Esophagus (tissue), 2 donors: Measurements from ENCODE around the gene ATG16L2. TPM values are rescaled to one million over a fixed set of nuclear protein-coding genes. Genes with fewer than 3 reads are reported as not detected.

Experiments
- H3K27ac ChIP-seq, 2 donors: one replicate each; pipeline ENCODE4 v1.5.1; 2013; ENCODE audit warnings: low read depth in 2 of 2, mild to moderate bottlenecking in 2 of 2, inconsistent platforms in 1 of 2, low read length in 1 of 2, moderate library complexity in 1 of 2
- H3K27me3 ChIP-seq, 2 donors: one replicate each; pipeline ENCODE4 v1.6.1; 2013; ENCODE audit warnings: low read length in 2 of 2, control low read depth in 1 of 2, mild to moderate bottlenecking in 1 of 2; ENCODE audit not compliant: insufficient read depth in 2 of 2, control insufficient read depth in 1 of 2
- H3K36me3 ChIP-seq, 2 donors: one replicate each; pipeline ENCODE4 v1.6.1; 2013; ENCODE audit warnings: low read length in 1 of 2; ENCODE audit not compliant: control insufficient read depth in 2 of 2, insufficient read depth in 2 of 2
- H3K4me1 ChIP-seq, 2 donors: one replicate each; pipeline ENCODE4 v1.6.1; 2013; ENCODE audit warnings: low read length in 1 of 2; ENCODE audit not compliant: control insufficient read depth in 2 of 2, insufficient read depth in 2 of 2
- H3K4me3 ChIP-seq, 2 donors: one replicate each; pipeline ENCODE4 v1.5.1; 2013; ENCODE audit warnings: low read length in 2 of 2, mild to moderate bottlenecking in 2 of 2, low read depth in 1 of 2, moderate library complexity in 1 of 2
- H3K9me3 ChIP-seq, 2 donors: one replicate each; pipeline ENCODE4 v1.6.1; 2013; ENCODE audit warnings: mild to moderate bottlenecking in 2 of 2, low read depth in 1 of 2, low read length in 1 of 2, moderate library complexity in 1 of 2; ENCODE audit not compliant: control insufficient read depth in 2 of 2, insufficient read depth in 1 of 2
- WGBS, 2 donors: extraction: QIAGEN DNeasy Blood & Tissue Kit; methylation state at CpG; one replicate each; pipeline ENCODE4 v1.1.7; 2013; 5-methylcytosine and 5-hydroxymethylcytosine counted together
- polyA plus RNA-seq, 2 donors: library from polyadenylated mRNA; stranded (reverse); fragments of 200-250 nt; gene quantifications; one replicate each; pipeline ENCODE4 v1.2.3, GENCODE V29; 2013
- donor health status: healthy with polysubstance abuse.
- donor health status: Bipolar disorder and iron deficiency.

The ATG16L2 gene, protein sequence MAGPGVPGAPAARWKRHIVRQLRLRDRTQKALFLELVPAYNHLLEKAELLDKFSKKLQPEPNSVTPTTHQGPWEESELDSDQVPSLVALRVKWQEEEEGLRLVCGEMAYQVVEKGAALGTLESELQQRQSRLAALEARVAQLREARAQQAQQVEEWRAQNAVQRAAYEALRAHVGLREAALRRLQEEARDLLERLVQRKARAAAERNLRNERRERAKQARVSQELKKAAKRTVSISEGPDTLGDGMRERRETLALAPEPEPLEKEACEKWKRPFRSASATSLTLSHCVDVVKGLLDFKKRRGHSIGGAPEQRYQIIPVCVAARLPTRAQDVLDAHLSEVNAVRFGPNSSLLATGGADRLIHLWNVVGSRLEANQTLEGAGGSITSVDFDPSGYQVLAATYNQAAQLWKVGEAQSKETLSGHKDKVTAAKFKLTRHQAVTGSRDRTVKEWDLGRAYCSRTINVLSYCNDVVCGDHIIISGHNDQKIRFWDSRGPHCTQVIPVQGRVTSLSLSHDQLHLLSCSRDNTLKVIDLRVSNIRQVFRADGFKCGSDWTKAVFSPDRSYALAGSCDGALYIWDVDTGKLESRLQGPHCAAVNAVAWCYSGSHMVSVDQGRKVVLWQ
- polyA plus RNA-seq = 10 to 100 TPM; 27.4 to 85.3 TPM

DNA sequence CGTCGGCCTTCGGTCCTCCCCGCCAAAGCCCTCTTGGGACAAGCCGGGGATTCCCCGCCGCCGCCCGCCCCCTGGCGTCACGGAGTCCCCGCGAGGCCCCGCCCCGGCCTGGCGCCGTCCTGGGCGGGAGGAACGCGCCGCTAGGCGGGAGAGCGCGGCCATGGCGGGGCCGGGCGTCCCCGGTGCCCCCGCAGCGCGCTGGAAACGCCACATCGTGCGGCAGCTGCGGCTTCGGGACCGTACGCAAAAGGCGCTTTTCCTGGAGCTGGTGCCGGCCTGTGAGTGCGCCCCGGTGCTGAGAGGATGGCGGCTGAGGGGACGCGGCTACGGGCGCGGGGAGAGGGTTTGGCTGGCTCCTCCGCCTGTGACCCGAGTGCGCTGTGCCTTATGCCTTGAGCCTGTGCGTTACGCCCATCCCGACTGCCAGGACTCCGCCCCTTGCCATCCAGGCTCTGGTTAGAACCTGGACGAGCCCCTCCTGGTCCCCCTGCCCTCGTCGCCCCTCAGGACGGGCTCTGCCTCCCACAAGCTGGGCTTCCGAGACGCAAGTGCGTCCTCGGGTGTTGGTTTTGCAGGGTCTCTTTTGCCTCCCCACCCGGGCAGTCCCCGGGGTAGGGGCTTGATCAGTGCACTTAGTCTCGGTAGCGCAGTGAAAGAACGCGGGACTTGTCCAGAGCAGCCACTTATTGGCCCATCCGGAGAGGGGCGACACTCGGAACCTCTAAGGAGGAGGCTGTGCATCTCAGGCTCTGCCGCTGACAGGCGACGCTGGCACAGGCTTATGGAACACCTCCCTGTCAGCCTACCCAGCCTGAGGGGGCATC is at the start of gene ATG16L2:
Gene ATG16L2, plus strand, starts transcription at position 126 of the 824 bp plus-strand sequence. Its CDS starts 35 bp downstream, at position 161.
- WGBS, 2 donors = 0 to 1% methylated on average over 74 to 75 of the region's 75 CpGs
- peaks cover 5 to 20% of the 10 kb centered on the region in 2 donors for H3K4me1 ChIP-seq
- H3K36me3 ChIP-seq = peaks cover 2 to 10% of the 10 kb centered on the region in 2 donors

DNA sequence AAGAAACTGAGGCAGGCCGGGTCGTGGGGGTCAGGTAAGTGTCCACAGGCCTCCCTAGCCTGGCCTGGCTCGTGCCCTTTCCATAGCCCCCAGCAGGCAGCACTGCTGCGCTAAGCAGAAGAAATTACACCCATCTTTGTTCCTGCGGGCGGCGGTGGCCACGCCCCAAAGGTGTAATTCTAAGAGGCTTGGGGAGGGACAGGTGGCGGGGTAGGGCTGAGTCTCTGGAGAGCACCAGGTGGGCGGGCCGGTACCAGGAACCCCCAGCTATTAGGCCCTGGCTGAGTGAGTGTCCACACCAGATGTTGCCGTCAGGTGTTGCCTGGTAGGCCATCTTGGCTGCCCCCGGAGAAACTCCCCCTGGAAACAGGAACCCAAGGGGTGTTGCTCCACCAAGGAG is 49.7 kb upstream of the ATG16L2 start:
- no peaks in the 10 kb centered on the region for H3K9me3 ChIP-seq
- peaks cover 0 to 2% of the 10 kb centered on the region in 2 donors for H3K36me3 ChIP-seq
- no peak overlapping the region for H3K4me3 ChIP-seq
- peaks cover 0 to 3% of the 10 kb centered on the region in 2 donors for H3K4me1 ChIP-seq
- 71 to 83% methylated on average over 13 of the region's 13 CpGs for WGBS, 2 donors
- no peak overlapping the region for H3K27ac ChIP-seq
- H3K27me3 ChIP-seq = no peaks in the 10 kb centered on the region

More for the DNA sequence above, at the start of gene ATG16L2:
- peak within 1 kb of the TSS; percentile 92 to 95 for H3K27ac ChIP-seq
- no peaks in the 10 kb centered on the region for H3K9me3 ChIP-seq
- peak within 1 kb of the TSS; percentile 79 to 96 for H3K4me3 ChIP-seq
- no peaks in the 10 kb centered on the region for H3K27me3 ChIP-seq

DNA sequence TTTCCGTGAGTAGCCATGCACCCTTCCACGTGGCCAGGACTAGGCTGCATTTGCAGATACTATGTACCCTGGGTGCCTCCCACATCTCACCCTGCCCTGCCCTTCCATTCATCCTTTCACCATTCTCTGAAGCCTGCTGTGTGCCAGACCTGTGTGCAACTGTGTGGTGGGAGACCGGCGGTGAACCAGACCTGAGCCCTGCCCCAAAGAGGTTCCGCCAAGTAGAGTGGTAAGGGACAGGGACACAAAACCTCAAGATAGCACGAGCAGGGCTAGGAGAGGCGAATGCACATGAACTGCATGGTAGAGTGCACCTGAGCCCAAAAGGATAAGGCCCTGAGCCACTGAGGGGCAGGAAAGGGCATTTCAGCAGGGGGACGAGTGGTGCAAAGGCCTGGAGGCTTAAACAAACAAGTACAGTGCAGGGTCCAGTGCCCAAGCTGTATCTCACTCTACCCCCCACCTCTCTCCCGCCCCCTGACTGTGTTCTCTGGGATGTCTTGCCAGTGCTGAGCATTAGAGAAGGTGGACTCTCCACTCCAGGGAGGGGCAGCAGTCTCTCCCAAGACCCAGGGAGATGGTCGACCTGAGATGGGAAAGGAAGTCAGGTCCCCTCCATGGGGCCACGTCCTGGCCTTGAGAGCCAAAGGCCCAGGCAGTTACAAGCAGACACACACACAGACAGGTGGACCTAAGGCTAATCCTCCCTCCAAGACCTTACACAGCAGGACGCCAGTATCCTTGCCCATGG is 47.9 kb upstream of the ATG16L2 start:
- no peaks in the 10 kb centered on the region for H3K27me3 ChIP-seq
- H3K4me3 ChIP-seq = no peak overlapping the region
- no peaks in the 10 kb centered on the region for H3K9me3 ChIP-seq
- H3K4me1 ChIP-seq = peaks cover 0 to 3% of the 10 kb centered on the region in 2 donors
- H3K36me3 ChIP-seq = peaks cover 0 to 2% of the 10 kb centered on the region in 2 donors
- WGBS, 2 donors = 72 to 80% methylated on average over 12 of the region's 12 CpGs
- no peak overlapping the region for H3K27ac ChIP-seq

DNA sequence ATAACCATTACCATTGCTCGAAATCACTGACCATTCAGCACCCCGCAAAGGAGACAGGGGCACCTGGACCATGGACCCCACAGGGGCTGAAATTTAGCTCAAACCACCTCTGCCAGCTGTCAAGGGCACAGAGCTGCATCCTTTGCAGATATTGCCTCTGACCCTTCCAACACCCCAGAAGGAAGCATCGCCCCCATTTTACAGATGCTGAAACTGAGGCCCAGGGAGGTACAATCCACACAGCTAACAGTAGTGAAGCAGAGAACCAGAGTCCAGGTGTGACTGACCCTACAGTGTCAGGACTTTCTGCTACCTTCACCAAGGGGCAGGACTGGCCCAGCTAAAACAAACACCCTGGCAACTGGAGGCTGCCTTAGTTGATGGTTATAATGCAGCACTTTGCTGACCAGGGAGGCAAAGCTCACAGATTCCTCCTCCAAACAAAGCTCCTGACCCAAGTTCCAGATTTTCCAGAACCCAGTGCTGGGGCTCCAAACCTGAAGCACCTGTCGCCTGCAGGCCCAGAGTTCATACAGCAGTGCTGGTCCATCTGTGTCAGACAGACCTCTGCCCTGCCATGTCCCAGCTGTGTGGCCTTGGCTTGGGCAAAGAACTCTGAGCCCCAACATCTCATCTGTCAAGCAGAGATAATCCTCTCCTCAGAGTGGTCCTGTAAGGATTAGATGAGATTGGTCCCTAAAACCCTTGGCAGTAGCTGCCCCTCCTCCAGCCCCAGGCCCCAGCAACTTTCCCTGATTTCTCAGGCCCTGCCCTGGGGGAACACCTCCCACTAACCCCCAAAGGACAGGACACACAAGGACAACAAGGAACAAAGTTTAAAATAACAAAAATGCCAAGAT is 46.8 kb upstream of the ATG16L2 start:
- H3K27me3 ChIP-seq = no peaks in the 10 kb centered on the region
- peaks cover 0 to 5% of the 10 kb centered on the region in 2 donors for H3K36me3 ChIP-seq
- H3K27ac ChIP-seq = no peak overlapping the region
- 87 to 95% methylated on average over 4 of the region's 4 CpGs for WGBS, 2 donors
- H3K9me3 ChIP-seq = no peaks in the 10 kb centered on the region
- no peak overlapping the region for H3K4me3 ChIP-seq
- H3K4me1 ChIP-seq = peaks cover 0 to 3% of the 10 kb centered on the region in 2 donors

DNA sequence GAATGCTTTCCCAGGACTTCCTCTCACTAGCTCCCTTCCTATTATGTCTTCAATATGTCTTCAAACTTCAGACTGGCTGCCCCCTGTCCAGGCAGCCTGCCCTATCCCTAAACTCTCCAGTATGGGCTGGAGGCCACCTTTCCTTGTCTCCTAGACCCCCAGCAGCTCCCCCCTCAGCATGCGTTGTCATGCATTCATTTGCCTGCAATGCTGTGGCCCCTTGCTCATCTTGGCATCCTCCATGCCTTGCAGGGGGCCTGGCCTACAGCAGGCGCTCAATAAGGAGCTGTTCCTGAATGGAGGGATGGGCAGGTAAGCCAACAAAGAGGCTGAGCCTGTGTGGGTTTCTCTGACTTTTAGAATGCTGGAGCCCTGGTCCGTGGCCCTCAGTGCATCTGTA is 45.6 kb upstream of the ATG16L2 start:
- H3K4me3 ChIP-seq = no peak overlapping the region
- peaks cover 0 to 3% of the 10 kb centered on the region in 2 donors for H3K4me1 ChIP-seq
- peaks cover 0 to 5% of the 10 kb centered on the region in 2 donors for H3K36me3 ChIP-seq
- H3K9me3 ChIP-seq = no peaks in the 10 kb centered on the region
- H3K27ac ChIP-seq = no peak overlapping the region
- H3K27me3 ChIP-seq = no peaks in the 10 kb centered on the region
- 89 to 93% methylated on average over 3 of the region's 3 CpGs for WGBS, 2 donors

DNA sequence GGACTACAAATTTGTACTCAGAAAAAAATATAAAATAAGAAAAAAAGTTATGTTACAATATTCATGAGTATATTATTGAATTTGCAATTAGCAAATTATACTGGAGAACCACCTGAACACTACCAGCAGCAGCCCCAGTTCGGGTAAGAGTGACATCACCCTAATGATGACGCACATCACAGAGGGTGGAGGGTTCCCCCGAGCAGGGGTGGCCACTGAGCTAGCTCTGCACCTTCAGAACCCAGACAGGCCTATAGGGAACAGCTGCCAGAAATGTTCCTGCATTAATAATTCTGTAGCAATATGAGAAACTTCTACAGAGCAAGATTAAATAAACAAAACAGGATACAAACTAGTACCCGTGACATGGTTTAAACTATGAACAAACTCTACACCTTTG is 44.5 kb upstream of the ATG16L2 start:
- WGBS, 2 donors = 67 to 75% methylated on average over 4 of the region's 4 CpGs
- Histone ChIP-seq H3K27ac (no peak overlapping the region), H3K36me3 (peaks cover 0 to 5% of the 10 kb centered on the region in 2 donors), H3K9me3 (no peaks in the 10 kb centered on the region), H3K4me3 (no peak overlapping the region), H3K27me3 (no peaks in the 10 kb centered on the region), H3K4me1 (peaks cover 2 to 3% of the 10 kb centered on the region in 2 donors)

DNA sequence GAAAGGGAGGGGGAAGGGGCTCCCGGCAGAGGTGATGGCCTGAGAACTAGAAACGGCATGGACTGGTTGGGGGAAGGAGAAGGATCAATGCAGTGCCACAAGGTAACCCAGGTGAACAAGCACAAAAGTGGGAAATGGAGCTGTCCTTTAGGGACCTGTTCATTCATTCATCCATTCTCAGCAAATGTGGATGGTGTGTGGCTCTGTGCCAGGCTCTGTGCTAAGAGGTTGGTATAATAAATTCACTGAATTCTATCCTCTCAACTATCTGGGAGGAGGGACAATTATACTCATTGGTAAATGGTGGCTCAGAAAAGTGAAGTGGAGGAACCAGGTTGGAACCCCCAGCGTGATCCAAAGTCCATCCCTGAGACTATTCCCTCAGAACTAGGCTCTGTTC is 43.4 kb upstream of the ATG16L2 start:
- Histone ChIP-seq H3K4me3 (no peak overlapping the region), H3K27ac (no peak overlapping the region), H3K4me1 (peaks cover 2 to 3% of the 10 kb centered on the region in 2 donors), H3K9me3 (no peaks in the 10 kb centered on the region), H3K36me3 (peaks cover 4 to 10% of the 10 kb centered on the region in 2 donors), H3K27me3 (no peaks in the 10 kb centered on the region)
- WGBS, 2 donors = 90 to 92% methylated on average over 3 of the region's 3 CpGs

DNA sequence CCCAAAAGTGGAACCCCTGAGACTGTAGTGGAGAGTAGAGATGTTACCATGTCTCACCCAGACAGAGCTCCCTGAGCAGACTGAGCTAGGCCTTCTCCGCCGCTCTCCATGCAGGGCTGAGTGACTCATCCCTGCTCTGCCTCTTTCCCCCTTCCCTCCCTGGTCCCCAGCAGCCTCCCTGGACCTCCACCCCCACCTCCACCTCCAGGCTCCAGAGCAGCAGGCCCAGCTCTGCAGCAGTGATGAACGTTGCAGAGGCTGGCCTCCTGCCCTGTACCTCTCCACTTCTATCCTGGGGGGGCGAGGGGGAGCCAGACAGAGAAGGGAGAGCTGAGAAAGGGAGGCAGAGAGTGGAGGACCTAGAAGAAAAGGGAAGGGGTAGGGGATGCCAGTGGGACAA is 42.7 kb upstream of the ATG16L2 start:
- Histone ChIP-seq H3K36me3 (peaks cover 4 to 10% of the 10 kb centered on the region in 2 donors), H3K4me1 (peaks cover 5% of the 10 kb centered on the region in 2 donors), H3K9me3 (no peaks in the 10 kb centered on the region), H3K27ac (no peak overlapping the region), H3K4me3 (no peak overlapping the region), H3K27me3 (no peaks in the 10 kb centered on the region)
- 68 to 75% methylated on average over 4 of the region's 4 CpGs for WGBS, 2 donors
